Measurements from ENCODE around the gene HLA-A.

Gene HLA-A

DNA sequence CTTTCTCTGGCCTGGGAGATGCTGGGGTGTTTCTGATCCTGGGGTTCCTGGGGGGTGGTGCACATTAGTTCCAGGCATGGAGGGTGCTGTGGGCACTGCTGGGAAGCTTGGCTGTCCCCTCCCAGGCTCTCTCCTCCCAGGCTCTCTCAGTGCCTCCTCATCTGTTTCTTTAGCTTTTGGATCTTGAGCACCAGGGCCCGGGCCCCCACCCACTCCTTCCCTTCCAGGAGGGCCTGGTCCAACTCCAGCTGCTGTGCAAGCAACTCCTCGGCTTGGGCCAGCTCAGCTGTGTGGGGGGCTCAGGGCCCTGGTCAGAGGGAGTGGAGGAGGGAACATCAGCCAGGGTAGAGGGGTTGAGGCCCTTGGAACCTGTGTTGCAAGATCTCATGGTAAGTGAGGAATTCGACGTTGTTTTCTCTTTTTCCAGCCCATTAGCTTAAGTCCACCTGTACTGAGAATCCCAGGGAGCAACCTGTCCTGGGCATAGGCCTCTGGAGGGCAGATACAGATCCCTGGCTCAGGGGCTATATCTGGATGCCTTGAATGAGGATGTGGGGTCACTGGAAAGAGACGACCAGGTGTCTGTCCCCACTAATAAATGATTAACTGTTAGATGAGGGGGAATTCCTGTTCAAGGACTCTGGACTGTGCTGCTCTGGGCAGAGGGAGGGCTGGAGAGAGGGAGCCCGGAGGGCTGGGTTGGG lies 34.5 kb upstream of the HLA-A start:
- Histone ChIP-seq H3K27ac (ENCODE audit: low read depth, low read length) (no peak overlapping the region), H3K79me2 (ENCODE audit: control insufficient read depth, insufficient read depth, low read length, poor library complexity) (no peaks in the 10 kb centered on the region), H2BK5ac (ENCODE audit: low read depth, low read length, poor library complexity) (no peak overlapping the region), H3K36me3 (ENCODE audit: control insufficient read depth in 1 of 2, insufficient read depth in 2 of 2, low read length in 2 of 2) (no peaks in the 10 kb centered on the region), H3K9me3 (ENCODE audit: insufficient read depth, low read depth, low read length) (no peaks in the 10 kb centered on the region), H4K12ac (ENCODE audit: low read depth, low read length) (no peak overlapping the region), H2BK120ac (ENCODE audit: insufficient read depth, low read length, poor library complexity) (no peak overlapping the region), H3K4me1 (ENCODE audit: control insufficient read depth in 1 of 2, insufficient read depth in 2 of 2, low read length in 2 of 2) (no peaks in the 10 kb centered on the region), H3K9ac (ENCODE audit: low read length) (no peak overlapping the region), H3K14ac (ENCODE audit: low read length) (no peak overlapping the region), H3K18ac (ENCODE audit: low read length) (no peak overlapping the region), H3K27me3 (ENCODE audit: insufficient read depth, low read length) (no peaks in the 10 kb centered on the region), H2AK5ac (ENCODE audit: low read length) (no peak overlapping the region), H2AFZ (ENCODE audit: insufficient read depth, low read length, poor library complexity) (no peak overlapping the region), H3K4me3 (ENCODE audit: low read depth, low read length) (no peak overlapping the region), H3K4ac (ENCODE audit: low read depth, low read length) (no peak overlapping the region), H4K8ac (ENCODE audit: low read depth, low read length) (no peak overlapping the region), H3K23ac (ENCODE audit: low read length) (no peak overlapping the region), H3K79me1 (ENCODE audit: low read length) (no peaks in the 10 kb centered on the region), H2BK12ac (ENCODE audit: low read length) (no peak overlapping the region), H4K91ac (ENCODE audit: low read depth, low read length) (no peak overlapping the region), H3K4me2 (ENCODE audit: low read length) (no peak overlapping the region)
- WGBS (ENCODE audit: extremely low coverage, insufficient coverage, insufficient read length): no CpG with 5 or more reads among the region's 6 CpGs
- no peak for DNase-seq

DNA sequence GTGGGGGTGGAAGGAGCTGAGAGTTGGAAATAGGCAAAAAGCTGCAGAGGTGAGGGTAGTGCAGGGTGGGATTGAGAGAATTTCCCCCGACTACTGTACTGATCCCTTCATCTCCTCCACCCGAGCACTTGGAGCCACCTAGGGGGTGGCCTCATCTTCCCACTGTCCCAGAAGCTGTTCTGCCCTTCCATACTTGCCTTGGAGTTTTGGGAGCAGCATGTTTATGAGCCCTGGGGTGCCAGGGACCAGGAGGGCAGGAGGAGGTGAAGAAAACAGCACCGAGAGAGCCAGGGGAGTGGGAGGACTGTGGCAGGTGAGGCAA lies 34.0 kb upstream of the HLA-A start:
- no peaks in the 10 kb centered on the region for H3K79me2 ChIP-seq (ENCODE audit: control insufficient read depth, insufficient read depth, low read length, poor library complexity)
- no peak overlapping the region for H3K4me3 ChIP-seq (ENCODE audit: low read depth, low read length)
- H3K23ac ChIP-seq (ENCODE audit: low read length): no peak overlapping the region
- no peak overlapping the region for H3K27ac ChIP-seq (ENCODE audit: low read depth, low read length)
- no peak overlapping the region for H3K9ac ChIP-seq (ENCODE audit: low read length)
- H3K79me1 ChIP-seq (ENCODE audit: low read length): no peaks in the 10 kb centered on the region
- no peak overlapping the region for H3K4me2 ChIP-seq (ENCODE audit: low read length)
- no peaks in the 10 kb centered on the region for H3K9me3 ChIP-seq (ENCODE audit: insufficient read depth, low read depth, low read length)
- no peak overlapping the region for H2AK5ac ChIP-seq (ENCODE audit: low read length)
- H4K91ac ChIP-seq (ENCODE audit: low read depth, low read length): no peak overlapping the region
- H4K12ac ChIP-seq (ENCODE audit: low read depth, low read length): no peak overlapping the region
- no peak overlapping the region for H4K8ac ChIP-seq (ENCODE audit: low read depth, low read length)
- no peak overlapping the region for H3K14ac ChIP-seq (ENCODE audit: low read length)
- H2AFZ ChIP-seq (ENCODE audit: insufficient read depth, low read length, poor library complexity): no peak overlapping the region
- DNase-seq: no peak
- H2BK120ac ChIP-seq (ENCODE audit: insufficient read depth, low read length, poor library complexity): no peak overlapping the region
- no peaks in the 10 kb centered on the region for H3K4me1 ChIP-seq (ENCODE audit: control insufficient read depth in 1 of 2, insufficient read depth in 2 of 2, low read length in 2 of 2)
- no peak overlapping the region for H3K4ac ChIP-seq (ENCODE audit: low read depth, low read length)
- H2BK5ac ChIP-seq (ENCODE audit: low read depth, low read length, poor library complexity): no peak overlapping the region
- H3K18ac ChIP-seq (ENCODE audit: low read length): no peak overlapping the region
- WGBS (ENCODE audit: extremely low coverage, insufficient coverage, insufficient read length): no CpG with 5 or more reads among the region's 3 CpGs
- H2BK12ac ChIP-seq (ENCODE audit: low read length): no peak overlapping the region
- no peaks in the 10 kb centered on the region for H3K27me3 ChIP-seq (ENCODE audit: insufficient read depth, low read length)
- no peaks in the 10 kb centered on the region for H3K36me3 ChIP-seq (ENCODE audit: control insufficient read depth in 1 of 2, insufficient read depth in 2 of 2, low read length in 2 of 2)

DNA sequence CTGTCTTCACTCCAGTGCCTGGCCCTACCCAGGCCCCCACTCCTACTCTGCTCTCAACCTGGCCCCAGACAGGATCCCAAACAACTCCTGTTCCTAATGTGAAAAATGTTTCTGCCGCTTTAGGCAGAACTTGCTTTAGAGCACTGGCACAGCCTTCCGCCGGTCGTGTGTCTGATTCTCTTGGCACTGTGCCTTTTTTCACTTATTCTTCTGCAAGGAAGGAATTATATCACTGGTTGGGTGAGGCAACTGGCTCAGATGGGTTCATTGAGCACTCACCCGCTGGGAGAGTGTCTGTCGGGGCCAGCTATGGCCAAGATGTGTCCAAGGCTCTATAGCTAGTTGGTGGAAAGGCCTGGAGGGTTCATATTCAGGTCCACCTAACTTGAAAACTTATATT lies 33.6 kb upstream of the HLA-A start:
- no peaks in the 10 kb centered on the region for H3K27me3 ChIP-seq (ENCODE audit: insufficient read depth, low read length)
- H2AFZ ChIP-seq (ENCODE audit: insufficient read depth, low read length, poor library complexity): no peak overlapping the region
- no peaks in the 10 kb centered on the region for H3K79me2 ChIP-seq (ENCODE audit: control insufficient read depth, insufficient read depth, low read length, poor library complexity)
- H3K4ac ChIP-seq (ENCODE audit: low read depth, low read length): no peak overlapping the region
- H2BK120ac ChIP-seq (ENCODE audit: insufficient read depth, low read length, poor library complexity): no peak overlapping the region
- no peak overlapping the region for H3K18ac ChIP-seq (ENCODE audit: low read length)
- no peak overlapping the region for H2AK5ac ChIP-seq (ENCODE audit: low read length)
- no peak overlapping the region for H2BK5ac ChIP-seq (ENCODE audit: low read depth, low read length, poor library complexity)
- no peak overlapping the region for H3K9ac ChIP-seq (ENCODE audit: low read length)
- no peaks in the 10 kb centered on the region for H3K9me3 ChIP-seq (ENCODE audit: insufficient read depth, low read depth, low read length)
- no CpG with 5 or more reads among the region's 6 CpGs for WGBS (ENCODE audit: extremely low coverage, insufficient coverage, insufficient read length)
- no peak overlapping the region for H3K14ac ChIP-seq (ENCODE audit: low read length)
- no peak overlapping the region for H4K12ac ChIP-seq (ENCODE audit: low read depth, low read length)
- H3K79me1 ChIP-seq (ENCODE audit: low read length): no peaks in the 10 kb centered on the region
- H3K23ac ChIP-seq (ENCODE audit: low read length): no peak overlapping the region
- H4K8ac ChIP-seq (ENCODE audit: low read depth, low read length): no peak overlapping the region
- no peaks in the 10 kb centered on the region for H3K36me3 ChIP-seq (ENCODE audit: control insufficient read depth in 1 of 2, insufficient read depth in 2 of 2, low read length in 2 of 2)
- no peak overlapping the region for H3K27ac ChIP-seq (ENCODE audit: low read depth, low read length)
- no peak overlapping the region for H3K4me2 ChIP-seq (ENCODE audit: low read length)
- no peak overlapping the region for H3K4me3 ChIP-seq (ENCODE audit: low read depth, low read length)
- no peak overlapping the region for H4K91ac ChIP-seq (ENCODE audit: low read depth, low read length)
- DNase-seq: no peak
- no peaks in the 10 kb centered on the region for H3K4me1 ChIP-seq (ENCODE audit: control insufficient read depth in 1 of 2, insufficient read depth in 2 of 2, low read length in 2 of 2)
- H2BK12ac ChIP-seq (ENCODE audit: low read length): no peak overlapping the region

DNA sequence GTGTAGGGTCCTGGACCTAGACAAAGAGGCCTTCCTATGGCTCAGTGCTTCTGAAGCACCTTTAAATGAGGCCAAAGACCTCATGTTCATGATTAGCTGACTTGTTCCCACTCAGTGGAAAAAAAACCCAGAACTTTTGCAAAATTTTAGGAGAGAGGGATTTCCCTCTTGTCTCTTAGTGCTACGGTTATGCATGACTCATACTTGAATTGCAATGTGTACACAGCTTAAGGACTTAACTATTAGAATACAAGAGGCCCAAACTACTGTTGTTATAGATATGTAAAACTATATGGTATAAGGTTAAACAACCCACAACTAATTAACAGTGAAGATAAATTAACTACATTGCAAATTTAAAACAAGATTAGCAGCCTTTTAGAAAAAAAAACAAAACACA lies 32.3 kb upstream of the HLA-A start:
- peak in 1 of 2 donors; percentile 18 for DNase-seq
- Histone ChIP-seq H3K79me2 (ENCODE audit: control insufficient read depth, insufficient read depth, low read length, poor library complexity) (no peaks in the 10 kb centered on the region), H2AFZ (ENCODE audit: insufficient read depth, low read length, poor library complexity) (no peak overlapping the region), H3K27me3 (ENCODE audit: insufficient read depth, low read length) (no peaks in the 10 kb centered on the region), H3K36me3 (ENCODE audit: control insufficient read depth in 1 of 2, insufficient read depth in 2 of 2, low read length in 2 of 2) (no peaks in the 10 kb centered on the region), H3K23ac (ENCODE audit: low read length) (no peak overlapping the region), H3K18ac (ENCODE audit: low read length) (no peak overlapping the region), H4K91ac (ENCODE audit: low read depth, low read length) (no peak overlapping the region), H2BK120ac (ENCODE audit: insufficient read depth, low read length, poor library complexity) (no peak overlapping the region), H3K79me1 (ENCODE audit: low read length) (no peaks in the 10 kb centered on the region), H3K4me2 (ENCODE audit: low read length) (no peak overlapping the region), H3K4ac (ENCODE audit: low read depth, low read length) (no peak overlapping the region), H2BK5ac (ENCODE audit: low read depth, low read length, poor library complexity) (no peak overlapping the region), H3K4me1 (ENCODE audit: control insufficient read depth in 1 of 2, insufficient read depth in 2 of 2, low read length in 2 of 2) (no peaks in the 10 kb centered on the region), H3K9me3 (ENCODE audit: insufficient read depth, low read depth, low read length) (no peaks in the 10 kb centered on the region), H3K14ac (ENCODE audit: low read length) (no peak overlapping the region), H4K12ac (ENCODE audit: low read depth, low read length) (no peak overlapping the region), H3K9ac (ENCODE audit: low read length) (no peak overlapping the region), H4K8ac (ENCODE audit: low read depth, low read length) (no peak overlapping the region), H2AK5ac (ENCODE audit: low read length) (no peak overlapping the region), H3K4me3 (ENCODE audit: low read depth, low read length) (no peak overlapping the region), H3K27ac (ENCODE audit: low read depth, low read length) (no peak overlapping the region), H2BK12ac (ENCODE audit: low read length) (no peak overlapping the region)
- WGBS (ENCODE audit: extremely low coverage, insufficient coverage, insufficient read length): no CpG with 5 or more reads among the region's 1 CpG

Data from trophoblast cell (in vitro differentiated cells and primary cell).